ENCODE results near the gene TMEM115. TPM values are rescaled to one million over a fixed set of nuclear protein-coding genes. Genes with fewer than 3 reads are reported as not detected.

The TMEM115 gene
- total RNA-seq, 4 donors from 2014 or later: 60.7 to 85.3 (median 70.2) TPM

DNA sequence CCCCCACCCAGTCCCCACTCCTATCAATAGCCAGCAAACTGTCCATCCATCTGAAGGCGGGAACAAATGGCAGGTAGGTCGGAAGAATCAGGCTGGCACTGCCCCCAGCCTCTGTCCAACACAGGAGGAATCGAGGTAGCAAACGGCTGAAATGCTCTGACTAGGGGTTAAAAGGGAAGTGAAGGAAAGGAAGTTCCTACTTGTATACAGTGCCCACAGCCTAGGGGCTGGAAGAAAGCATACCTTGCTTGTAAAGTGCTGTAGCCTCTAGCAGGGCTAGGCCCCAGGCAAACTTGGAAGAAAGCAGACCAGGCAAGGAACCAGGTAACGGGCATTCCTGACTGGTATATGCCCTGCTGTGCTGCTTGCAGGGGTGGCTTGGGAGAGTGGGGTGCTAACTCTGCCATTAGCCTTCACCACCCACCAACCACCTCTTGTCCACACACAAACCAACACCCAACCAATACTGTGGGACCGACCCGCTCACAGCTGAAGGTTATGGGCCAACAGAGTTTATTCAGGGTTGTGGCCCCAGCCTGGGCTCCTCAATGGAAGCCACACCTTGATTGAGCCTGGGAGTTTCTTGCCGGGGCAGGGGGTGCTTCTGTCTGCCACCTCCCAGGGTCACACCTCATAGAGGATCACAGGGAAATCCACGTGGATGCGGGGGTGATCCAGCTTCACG, 33.7 kb downstream of the TMEM115 start:
- H3K4me3 ChIP-seq: no peak overlapping the region
- H3K9me3 ChIP-seq: no peaks in the 10 kb centered on the region
- no peak overlapping the region for H3K27ac ChIP-seq
- H3K27me3 ChIP-seq: no peaks in the 10 kb centered on the region
- WGBS: 84% methylated on average over 11 of the region's 11 CpGs
- DNase-seq (ENCODE audit: low spot score in 2 of 2): no peak
- peaks cover 27% of the 10 kb centered on the region for H3K36me3 ChIP-seq
- H3K4me1 ChIP-seq: peaks cover 62% of the 10 kb centered on the region
- TF ChIP-seq POLR2AphosphoS5 (IDR thresholded peaks at IDR 0.05): no peak
- TF ChIP-seq, protein P1, sequence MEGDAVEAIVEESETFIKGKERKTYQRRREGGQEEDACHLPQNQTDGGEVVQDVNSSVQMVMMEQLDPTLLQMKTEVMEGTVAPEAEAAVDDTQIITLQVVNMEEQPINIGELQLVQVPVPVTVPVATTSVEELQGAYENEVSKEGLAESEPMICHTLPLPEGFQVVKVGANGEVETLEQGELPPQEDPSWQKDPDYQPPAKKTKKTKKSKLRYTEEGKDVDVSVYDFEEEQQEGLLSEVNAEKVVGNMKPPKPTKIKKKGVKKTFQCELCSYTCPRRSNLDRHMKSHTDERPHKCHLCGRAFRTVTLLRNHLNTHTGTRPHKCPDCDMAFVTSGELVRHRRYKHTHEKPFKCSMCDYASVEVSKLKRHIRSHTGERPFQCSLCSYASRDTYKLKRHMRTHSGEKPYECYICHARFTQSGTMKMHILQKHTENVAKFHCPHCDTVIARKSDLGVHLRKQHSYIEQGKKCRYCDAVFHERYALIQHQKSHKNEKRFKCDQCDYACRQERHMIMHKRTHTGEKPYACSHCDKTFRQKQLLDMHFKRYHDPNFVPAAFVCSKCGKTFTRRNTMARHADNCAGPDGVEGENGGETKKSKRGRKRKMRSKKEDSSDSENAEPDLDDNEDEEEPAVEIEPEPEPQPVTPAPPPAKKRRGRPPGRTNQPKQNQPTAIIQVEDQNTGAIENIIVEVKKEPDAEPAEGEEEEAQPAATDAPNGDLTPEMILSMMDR (IDR thresholded peaks at IDR 0.05): no peak
- no peak for TF ChIP-seq EP300 (IDR thresholded peaks at IDR 0.05)
- no peak for TF ChIP-seq POLR2A (IDR thresholded peaks at IDR 0.05)

- 57% methylated on average over 2 of the region's 2 CpGs for WGBS
- H3K27me3 ChIP-seq: no peaks in the 10 kb centered on the region
- DNase-seq (ENCODE audit: low spot score in 2 of 2): no peak
- H3K9me3 ChIP-seq: no peaks in the 10 kb centered on the region
- H3K36me3 ChIP-seq: peaks cover 22% of the 10 kb centered on the region
- H3K4me1 ChIP-seq: peaks cover 68% of the 10 kb centered on the region
- H3K27ac ChIP-seq: no peak overlapping the region
- H3K4me3 ChIP-seq: no peak overlapping the region
- no peak for TF ChIP-seq POLR2A (IDR thresholded peaks at IDR 0.05)
- no peak for TF ChIP-seq EP300 (IDR thresholded peaks at IDR 0.05)
- TF ChIP-seq POLR2AphosphoS5 (IDR thresholded peaks at IDR 0.05): no peak
- TF ChIP-seq, protein P1 (IDR thresholded peaks at IDR 0.05): no peak
Measured at GRCh38 chr3:50325113-50325480, 34.2 kb downstream of the TMEM115 start.

DNA sequence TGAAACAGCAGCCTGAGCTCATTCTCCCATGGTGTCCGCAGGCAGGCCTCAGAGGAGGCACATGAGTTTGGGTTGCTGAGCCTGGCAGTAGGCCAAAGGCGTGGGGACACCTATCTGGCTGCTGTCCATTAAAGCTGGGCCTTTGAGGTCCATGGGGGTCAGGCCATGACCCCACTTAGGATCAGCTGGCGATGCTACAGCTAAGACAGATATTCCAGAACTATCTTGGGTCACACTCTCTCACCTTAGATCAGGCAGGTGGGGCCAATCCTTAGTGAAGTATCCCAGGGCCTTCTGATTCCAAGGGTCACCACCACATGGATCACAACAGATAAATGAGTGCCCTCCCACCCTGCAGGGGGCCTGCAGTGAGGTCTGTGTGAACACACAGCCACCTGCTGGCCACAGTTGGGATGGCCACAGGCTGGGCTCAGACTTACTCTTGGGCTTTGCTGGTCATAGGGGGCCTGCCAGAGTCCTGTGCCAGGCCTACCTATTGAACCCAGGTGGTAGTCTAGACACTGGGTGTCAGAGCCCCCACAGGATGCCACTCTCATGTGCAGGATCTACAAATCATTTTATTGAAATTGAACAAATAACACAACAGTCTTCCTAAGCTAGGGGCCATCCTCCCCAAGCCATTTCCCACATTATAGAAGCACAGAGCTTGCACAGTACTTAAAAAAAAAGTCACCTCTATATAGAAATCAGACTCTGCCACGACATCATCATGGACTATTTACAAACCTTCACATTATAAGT, 34.8 kb downstream of the TMEM115 start:
- DNase-seq (ENCODE audit: low spot score in 2 of 2): peak in 1 of 2 donors; percentile 82
- peaks cover 74% of the 10 kb centered on the region for H3K4me1 ChIP-seq
- WGBS: 12% methylated on average over 1 of the region's 4 CpGs

DNA sequence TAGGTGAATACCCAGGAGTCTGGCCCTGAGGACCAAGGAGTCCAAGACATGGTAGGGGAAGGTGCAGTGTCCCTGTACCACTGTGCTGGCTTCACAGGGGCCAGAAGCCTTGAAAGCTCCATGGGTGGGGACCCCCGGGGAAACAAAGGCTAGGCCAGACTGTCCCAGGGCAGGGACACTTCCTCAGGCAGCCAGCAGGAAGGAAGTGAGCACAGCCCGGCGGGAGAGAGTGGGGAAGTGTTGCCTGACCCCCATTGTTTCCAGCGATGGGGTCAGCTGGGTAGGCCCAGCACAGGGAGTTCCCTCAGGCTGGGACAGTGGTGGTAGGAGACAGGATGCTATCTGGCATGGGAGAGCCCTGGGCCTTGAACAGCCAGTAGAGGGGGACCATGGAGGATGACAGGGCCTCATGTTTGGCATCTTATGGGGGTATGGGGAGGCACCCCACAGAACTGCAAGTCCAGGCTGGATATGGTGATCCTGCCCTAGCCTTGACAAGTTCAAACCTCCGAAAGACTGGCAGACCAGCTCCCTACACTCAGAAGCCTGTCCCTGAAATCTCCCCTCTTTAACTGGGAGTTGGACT, 35.6 kb downstream of the TMEM115 start:
- DNase-seq (ENCODE audit: low spot score in 2 of 2): no peak
- TF ChIP-seq, protein P1 (IDR thresholded peaks at IDR 0.05): no peak
- TF ChIP-seq EP300 (IDR thresholded peaks at IDR 0.05) (no peak), POLR2A (IDR thresholded peaks at IDR 0.05) (no peak), POLR2AphosphoS5 (IDR thresholded peaks at IDR 0.05) (peak in 1 of 3 donors; percentile 72)
- peaks cover 21% of the 10 kb centered on the region for H3K36me3 ChIP-seq
- WGBS: 58% methylated on average over 5 of the region's 5 CpGs
- no peaks in the 10 kb centered on the region for H3K27me3 ChIP-seq
- H3K4me3 ChIP-seq: no peak overlapping the region
- H3K4me1 ChIP-seq: peaks cover 78% of the 10 kb centered on the region
- peak overlapping the region; percentile 96 for H3K27ac ChIP-seq
- no peaks in the 10 kb centered on the region for H3K9me3 ChIP-seq

More for the DNA sequence above, 34.8 kb downstream of the TMEM115 start:
- Histone ChIP-seq H3K36me3 (peaks cover 20% of the 10 kb centered on the region), H3K27me3 (no peaks in the 10 kb centered on the region), H3K9me3 (no peaks in the 10 kb centered on the region), H3K27ac (peak overlapping the region; percentile 96), H3K4me3 (no peak overlapping the region)
- TF ChIP-seq POLR2AphosphoS5 (IDR thresholded peaks at IDR 0.05) (no peak), POLR2A (IDR thresholded peaks at IDR 0.05) (no peak), EP300 (IDR thresholded peaks at IDR 0.05) (no peak)
- TF ChIP-seq, protein P1 (IDR thresholded peaks at IDR 0.05): peak; percentile 66 to 89

- 31% methylated on average over 4 of the region's 4 CpGs for WGBS
- Histone ChIP-seq H3K36me3 (peaks cover 27% of the 10 kb centered on the region), H3K4me1 (peaks cover 79% of the 10 kb centered on the region), H3K27me3 (no peaks in the 10 kb centered on the region), H3K9me3 (no peaks in the 10 kb centered on the region), H3K4me3 (peak overlapping the region; percentile 93), H3K27ac (peak overlapping the region; percentile 96)
- DNase-seq (ENCODE audit: low spot score in 2 of 2): no peak
- no peak for TF ChIP-seq POLR2A (IDR thresholded peaks at IDR 0.05)
- TF ChIP-seq, protein P1 (IDR thresholded peaks at IDR 0.05): no peak
- no peak for TF ChIP-seq POLR2AphosphoS5 (IDR thresholded peaks at IDR 0.05)
- no peak for TF ChIP-seq EP300 (IDR thresholded peaks at IDR 0.05)
Measured at GRCh38 chr3:50323092-50323600, 36.2 kb downstream of the TMEM115 start.
